Measurements from ENCODE around the gene SSR4.
"Not testable (repeated sequence)": the region's sequence is repeated elsewhere in the genome, so short reads cannot be mapped to it uniquely, and the experiment has no call there.

SSR4 gene

DNA sequence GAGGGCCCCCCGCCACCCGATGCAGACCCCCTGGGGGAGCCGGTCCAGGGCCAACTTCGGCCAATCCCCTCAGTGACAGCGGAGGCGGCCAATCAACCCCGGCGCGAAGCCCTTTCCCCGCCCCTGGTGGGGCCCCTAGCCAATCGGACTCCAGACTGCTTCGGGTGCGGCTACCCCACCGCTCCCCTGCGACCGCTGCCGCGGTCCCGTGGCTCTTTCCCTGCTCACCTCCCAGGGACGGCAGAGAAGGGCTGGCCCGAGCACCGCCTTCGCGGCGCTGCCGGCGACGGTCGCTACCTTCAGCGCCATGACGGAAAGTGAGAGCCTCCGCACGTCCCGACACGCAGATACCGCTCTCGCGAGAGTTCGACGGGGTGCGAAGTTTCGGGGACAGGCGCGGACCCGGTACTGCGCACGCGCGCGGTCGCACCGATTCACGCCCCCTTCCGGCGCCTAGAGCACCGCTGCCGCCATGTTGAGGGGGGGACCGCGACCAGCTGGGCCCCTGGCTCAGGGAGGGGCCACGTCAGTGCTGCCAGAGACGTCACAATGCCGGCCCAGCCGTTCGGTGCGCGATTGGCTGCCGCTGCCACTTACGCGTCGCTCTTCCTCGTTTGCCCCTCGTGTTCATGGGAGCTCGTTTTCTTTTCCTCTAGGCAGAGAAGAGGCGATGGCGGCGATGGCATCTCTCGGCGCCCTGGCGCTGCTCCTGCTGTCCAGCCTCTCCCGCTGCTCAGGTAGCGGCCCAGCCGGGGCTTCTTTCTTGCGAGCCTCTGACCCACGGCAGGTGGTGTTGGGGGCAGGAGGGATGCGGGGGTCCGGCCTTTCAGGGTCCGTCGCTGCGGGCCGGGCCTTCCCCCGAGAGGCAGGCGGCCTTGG, at the start of gene SSR4, which contains the start of gene IDH3G:
Gene SSR4, plus strand, starts transcription at position 651 of the 879 bp plus-strand sequence. Its CDS starts 20 bp downstream, at position 671.
Gene IDH3G, minus strand, starts transcription at position 358 of the 879 bp plus-strand sequence. Its CDS starts 49 bp downstream, at position 309.
- DNase-seq: peak; percentile 87 to 95

DNA sequence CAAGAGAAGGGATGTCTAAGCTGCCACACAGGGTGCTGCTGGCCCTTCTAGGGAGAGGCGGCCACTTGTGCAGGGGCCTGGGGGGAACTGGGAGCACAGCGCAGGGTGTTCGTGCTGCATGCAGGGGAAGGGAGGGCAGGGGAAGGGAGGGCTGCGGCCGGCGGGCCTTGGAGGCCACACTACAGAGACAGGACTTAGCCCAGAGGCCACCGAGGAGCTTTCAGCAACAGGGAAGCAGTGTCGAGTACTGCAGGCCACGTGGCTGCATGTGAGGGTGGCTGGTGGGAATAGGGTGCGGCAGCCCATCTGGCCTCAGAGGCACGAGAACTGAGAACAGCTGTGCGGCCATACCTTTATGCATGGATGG, 49.4 kb upstream of the SSR4 start:
- not testable (repeated sequence) for DNase-seq

DNA sequence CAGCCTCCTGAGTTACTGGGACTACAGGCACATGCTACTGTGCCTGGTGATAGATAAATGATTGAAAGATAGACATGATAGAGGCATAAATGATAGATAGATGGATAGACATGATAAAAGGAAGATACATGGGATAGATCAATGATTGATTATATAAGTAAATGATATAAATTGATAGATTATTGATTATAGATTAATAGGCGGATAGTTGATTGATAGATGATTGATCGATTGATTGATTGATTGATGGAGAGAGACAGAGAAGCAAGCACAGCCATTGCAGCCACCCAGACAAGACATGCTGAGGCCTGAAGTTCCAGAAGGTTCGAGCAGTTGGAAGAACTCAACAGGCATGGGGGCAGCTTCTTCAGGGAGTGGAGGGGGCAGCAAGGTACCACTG, 48.1 kb upstream of the SSR4 start:
- DNase-seq: no peak

DNA sequence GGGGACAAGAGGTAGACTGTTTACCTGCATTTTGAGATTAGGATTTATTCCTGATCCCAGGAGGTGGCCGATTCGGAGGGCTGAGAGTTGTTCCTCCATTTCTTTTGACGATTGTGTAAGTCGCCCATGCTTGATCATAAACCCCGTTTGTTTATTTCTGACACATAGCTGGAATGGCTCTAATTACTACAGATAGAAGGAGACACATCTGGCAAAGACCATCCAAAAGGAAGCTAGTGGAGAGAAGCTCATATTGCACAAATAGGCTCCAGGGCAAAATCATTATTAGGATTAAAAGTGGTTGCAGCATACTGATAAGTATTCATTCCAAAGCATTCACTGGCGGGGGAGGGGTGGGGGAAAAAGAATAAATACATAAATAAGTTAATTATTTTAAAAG, 47.5 kb upstream of the SSR4 start:
- DNase-seq: not testable (repeated sequence)

DNA sequence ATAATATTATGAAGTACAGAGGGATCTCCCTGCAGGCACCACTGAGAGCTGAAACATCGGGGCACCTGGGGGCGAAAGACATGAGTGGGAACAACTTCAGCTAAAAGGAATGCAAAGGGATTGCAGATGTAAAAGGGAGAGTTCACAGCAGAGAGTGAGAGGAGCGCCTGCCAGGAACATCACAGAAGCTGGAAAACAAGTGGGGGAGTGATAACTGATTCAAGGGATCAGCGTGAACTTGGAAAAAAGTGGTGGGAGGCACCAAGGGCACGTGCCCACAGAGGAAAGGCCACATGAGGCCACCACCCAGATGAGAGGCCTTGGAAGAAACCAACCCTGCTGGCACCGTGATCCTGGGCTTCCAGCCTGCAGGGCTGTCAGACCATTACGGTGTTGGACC, 45.5 kb upstream of the SSR4 start:
- not testable (repeated sequence) for DNase-seq

DNA sequence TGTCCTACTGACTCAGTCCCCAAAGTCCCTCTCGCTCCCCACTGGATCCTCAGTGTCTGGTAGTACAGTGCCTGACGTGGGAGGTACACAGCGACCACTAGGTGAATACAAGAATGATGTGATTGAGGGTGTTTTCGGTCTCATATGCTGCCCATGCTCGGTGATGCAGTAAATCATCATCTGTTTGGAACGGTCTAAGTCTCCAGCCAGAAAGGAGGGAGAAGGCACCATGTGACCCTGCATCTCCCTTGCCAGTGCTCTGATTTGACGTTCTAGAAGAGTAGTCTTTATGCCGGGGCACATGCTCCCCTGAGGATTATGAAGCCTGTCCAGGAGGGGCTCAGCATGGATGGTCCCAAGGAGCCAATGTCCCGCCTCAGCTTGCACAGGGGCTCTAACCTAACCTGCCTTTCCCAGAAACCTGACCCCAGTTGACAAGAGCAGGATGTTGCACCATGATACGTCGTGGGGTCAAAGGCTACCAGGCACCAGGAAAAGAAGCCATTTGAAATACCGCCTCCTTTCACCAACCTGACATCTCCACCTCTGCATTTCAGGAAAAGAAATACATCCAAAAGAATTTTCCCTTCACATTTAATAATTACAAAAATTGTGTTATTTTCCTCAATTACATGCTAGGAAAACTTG, 44.2 kb upstream of the SSR4 start:
- no peak for DNase-seq

DNA sequence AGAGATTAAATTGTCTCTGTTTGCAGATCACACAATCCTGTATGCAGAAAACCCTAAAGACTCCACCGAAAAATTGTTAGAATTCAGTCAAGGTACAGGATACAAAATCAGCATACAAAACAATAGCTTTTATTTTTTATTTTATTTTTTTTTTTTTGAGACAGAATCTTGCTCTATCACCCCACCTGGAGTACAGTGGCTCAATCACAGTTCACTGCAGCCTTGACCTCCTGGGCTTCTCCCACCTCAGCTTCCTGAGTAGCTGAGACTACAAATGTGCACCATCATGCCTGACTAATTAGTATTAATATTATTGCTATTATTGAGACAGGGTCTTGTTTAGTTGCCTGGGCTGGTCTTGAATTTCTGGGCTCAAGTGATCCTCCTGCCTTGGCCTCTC, 39.3 kb upstream of the SSR4 start:
- DNase-seq: peak in 1 of 2 experiments; percentile 2

DNA sequence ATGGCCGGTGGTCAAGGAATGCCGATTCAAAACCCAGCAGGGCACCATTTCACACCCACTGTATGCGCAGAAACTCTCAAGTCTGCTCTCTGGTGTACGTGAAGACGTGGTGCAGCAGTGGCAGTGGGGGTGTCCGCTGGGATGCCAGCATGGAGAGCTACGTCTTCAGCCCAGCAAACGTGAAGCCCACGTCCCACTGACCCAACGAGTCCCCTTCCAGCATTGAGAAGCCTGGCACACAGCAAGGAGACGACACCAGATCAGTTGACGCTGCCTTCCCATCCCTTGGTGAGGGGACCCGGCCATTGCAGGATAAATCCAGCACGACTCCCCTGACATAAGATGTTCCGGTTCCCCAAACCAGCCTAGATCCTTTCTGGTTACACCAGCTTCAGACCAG, 32.6 kb upstream of the SSR4 start:
- no peak for DNase-seq

DNA sequence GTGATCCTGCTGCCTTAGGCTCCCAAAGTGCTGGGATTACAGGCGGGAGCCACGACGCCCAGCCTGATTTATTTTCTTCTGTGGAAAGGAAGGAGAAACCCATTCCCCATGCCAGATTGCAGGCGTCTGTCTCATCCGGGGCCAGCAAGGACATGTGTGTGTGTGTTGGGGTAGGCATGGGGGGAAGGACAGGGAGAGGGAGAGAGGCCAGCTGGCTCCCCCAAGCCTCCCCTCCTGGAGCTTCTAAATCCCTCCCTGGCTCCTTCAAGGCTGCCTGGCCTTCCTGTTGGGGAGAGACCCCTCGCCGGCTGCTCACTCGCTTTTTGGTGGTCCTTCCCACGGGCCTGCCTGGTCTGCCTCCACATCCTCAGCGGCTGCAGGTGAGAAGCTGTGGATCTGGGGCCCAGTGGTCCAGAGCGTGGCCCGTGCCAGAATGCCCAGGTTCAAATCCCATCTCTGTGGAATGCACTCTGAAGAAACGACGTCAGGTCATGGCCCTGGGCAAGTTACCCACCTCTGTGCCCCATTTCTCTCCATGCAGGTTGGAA, 31.8 kb upstream of the SSR4 start:
- DNase-seq: no peak

DNA sequence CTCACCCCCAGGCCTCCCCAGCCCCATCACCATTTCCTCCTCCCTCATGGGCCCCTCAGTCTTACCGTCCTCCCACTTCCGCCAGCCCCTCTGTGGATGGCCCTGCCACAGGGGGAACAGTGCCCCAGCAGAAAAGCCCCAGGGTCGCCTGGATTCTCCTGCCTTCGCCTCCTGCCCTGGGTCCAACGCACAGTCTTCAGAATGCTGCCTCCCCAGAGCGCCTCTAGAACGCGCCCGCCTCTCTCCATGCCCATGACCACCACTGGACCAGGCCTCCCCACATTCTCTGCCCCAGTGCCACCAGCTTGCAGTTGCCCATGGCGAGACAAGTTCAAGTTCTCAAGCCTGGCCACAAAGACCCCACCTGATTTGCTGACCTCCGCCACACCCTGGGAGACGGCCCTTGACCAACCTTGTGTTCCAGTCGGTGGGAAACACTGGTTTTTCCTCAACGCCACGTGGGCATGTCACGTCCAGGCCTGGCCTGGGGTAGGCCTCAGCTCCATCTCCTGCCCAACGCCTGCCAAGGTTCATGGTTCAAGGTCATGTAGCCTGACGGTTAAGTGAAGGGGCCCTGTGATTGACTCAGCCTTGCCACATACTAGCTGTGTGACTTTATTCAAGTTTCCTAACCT, 31.1 kb upstream of the SSR4 start:
- DNase-seq: no peak

DNA sequence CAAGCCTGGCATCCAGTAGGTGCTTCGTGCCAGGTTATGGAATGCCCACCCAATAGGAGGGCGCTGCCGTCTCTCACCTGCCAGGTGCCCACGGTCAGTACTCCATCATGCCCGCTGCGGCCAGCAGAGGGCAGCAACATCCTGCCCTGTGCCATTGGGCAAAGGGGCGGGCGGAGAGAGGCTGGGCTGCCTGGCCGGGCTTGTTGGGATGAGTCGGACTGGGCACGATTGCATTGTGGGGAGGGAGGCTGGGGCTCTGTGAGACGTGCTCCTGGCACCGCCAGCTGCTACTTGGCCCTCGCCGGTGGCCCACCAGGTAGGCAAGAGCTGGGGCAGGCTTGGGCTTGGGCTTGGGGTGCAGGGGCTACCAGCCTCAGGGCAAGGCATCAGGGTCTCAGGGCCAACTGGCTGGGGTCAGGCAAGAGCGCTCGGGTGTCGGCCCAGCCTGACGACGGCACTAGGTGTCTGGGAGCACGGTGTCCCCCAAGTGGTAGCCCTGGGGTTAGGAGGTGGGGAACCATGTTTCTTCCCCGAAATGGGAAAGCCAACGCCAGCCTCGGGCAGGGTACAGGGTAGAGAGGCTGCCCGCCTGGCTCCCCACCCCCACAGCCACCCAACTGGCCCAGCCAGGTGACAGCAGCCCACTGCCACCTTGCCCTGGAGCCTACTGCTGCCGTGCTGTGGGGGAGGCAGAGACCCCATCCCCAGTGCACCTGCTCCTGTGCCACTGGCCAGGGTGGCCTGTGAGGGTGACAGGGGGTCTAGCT, 30.3 kb upstream of the SSR4 start, which contains the start of gene PLXNB3:
Gene PLXNB3, plus strand, starts transcription at position 261 of the 767 bp plus-strand sequence. CDS start 1,287 bp downstream, outside the sequence.
- peak; percentile 33 to 36 for DNase-seq

DNA sequence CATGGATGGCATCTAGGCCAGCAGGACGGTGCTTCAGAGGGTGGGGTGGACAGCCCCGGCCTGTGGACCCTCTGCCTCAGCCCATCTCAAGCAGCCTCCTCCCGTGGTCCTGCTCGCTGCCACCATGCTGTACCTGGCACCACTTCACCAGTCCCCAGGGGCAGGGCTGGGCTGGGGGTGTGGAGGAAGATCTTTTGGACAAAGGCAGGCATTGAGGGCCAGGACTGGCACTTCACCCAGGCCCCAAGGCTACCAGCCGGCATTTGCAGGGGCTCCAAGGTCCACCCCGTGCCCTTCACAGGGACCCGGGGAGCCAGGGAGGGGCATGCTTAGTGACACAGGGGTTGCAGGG, 29.7 kb upstream of the SSR4 start:
- DNase-seq: no peak

DNA sequence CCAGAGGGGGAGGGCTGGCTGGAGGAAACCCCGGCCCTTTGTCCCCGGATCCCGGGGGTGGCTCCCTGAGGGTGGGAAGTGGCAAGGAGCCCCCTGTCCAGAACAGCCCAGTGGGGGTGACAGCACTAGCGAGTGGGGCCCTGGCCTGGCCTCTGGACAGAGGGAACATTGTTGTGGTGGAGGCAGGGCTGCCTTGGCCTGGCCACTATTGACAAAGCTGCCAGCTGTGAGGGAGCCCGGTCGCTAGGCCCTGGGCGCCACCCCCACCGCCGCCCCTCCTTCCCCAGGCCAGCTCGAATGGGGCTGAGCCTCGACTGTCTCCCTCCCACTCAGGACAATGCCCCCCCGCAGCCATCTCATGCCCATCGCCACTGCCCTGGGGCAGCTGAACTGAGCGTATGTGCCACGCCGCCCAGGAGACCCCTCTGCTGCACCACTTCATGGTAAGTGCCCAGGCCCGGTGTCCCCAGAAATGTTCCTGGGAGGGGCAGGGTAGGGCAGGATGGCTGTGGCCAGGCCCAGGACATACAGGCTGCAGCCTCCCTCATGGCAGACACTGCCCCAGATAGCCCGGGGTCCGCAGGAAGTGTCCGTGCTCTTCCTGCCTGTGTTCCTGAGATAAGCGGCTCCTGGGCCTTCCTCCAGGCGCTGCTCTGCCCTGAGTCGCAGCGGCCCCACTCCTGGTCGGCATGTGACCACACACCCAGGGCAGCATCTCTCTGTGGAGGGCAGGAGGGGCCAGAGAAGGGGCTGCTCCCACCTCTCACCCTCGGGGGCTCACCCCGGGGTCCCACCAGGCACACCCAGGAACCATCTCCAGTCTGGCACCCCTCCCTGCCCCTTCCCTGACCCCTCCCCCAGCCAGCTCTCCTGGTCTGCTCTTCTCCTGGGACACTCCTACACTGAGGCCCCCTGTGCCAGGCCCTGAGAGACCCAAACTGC, 29.1 kb upstream of the SSR4 start:
- no peak for DNase-seq

DNA sequence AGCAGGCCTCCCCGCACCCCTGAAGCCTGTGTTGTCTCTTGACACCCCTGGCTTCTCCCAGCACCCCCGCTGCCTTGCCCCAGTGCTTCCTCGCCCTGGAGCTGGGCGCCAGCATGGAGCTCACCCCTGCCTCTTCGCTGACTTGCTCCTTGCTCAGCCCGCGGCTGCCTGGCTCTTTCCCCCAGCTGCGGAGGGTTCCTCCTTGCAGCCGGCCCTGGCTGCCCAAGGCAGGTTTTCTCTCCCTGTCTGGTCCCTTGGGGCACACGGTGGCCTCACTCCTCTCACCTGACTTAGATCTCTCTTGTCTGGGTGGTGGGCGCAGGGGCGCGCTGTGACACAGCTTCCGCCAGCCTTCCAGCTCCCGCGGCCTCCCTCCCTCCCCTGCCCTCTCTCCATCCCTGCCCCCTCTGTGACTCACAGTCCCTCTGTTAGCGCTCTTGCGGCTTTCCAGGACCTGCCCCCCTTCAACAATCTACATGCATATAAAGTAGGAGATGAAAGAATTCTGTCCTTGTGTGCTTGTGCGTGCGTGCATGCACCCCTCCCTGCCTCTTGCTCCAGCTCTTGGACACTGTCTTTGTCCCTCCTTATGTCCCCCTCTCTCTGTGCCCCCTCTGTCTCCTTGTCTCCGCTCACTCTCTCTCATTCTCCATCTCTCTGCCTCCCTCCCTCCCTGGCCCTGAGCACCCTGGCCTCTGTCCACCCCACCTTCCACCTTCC, 28.2 kb upstream of the SSR4 start:
- DNase-seq: no peak

DNA sequence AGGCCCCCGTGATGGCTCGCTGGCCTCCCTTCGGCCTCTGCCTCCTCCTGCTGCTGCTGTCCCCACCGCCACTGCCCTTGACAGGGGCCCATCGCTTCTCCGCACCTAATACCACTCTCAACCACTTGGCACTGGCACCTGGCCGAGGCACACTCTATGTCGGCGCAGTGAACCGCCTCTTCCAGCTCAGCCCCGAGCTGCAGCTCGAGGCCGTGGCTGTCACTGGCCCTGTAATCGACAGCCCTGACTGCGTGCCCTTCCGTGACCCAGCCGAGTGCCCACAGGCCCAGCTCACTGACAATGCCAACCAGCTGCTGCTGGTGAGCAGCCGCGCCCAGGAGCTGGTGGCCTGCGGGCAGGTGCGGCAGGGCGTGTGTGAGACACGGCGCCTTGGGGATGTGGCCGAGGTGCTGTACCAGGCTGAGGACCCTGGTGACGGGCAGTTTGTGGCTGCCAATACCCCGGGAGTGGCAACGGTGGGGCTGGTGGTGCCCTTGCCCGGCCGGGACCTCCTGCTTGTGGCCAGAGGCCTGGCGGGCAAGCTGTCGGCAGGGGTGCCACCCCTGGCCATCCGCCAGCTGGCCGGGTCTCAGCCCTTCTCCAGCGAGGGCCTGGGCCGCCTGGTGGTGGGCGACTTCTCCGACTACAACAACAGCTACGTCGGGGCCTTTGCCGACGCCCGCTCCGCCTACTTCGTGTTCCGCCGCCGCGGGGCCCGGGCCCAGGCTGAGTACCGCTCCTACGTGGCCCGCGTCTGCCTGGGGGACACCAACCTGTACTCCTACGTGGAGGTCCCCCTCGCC, 27.4 kb upstream of the SSR4 start:
- no peak for DNase-seq

DNA sequence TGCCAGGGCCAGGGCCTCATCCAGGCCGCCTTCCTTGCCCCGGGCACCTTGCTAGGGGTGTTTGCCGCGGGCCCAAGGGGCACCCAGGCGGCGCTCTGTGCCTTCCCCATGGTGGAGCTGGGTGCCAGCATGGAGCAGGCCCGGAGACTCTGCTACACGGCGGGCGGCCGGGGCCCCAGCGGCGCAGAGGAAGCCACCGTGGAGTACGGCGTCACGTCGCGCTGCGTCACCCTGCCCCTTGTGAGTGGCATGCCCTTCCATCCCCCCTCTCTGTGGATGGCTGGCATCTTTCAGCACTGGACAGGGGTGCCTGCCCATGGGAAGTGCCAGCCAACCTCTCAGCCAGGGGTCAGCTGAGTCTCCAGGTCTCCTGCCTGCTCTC, 26.8 kb upstream of the SSR4 start:
- DNase-seq: no peak

DNA sequence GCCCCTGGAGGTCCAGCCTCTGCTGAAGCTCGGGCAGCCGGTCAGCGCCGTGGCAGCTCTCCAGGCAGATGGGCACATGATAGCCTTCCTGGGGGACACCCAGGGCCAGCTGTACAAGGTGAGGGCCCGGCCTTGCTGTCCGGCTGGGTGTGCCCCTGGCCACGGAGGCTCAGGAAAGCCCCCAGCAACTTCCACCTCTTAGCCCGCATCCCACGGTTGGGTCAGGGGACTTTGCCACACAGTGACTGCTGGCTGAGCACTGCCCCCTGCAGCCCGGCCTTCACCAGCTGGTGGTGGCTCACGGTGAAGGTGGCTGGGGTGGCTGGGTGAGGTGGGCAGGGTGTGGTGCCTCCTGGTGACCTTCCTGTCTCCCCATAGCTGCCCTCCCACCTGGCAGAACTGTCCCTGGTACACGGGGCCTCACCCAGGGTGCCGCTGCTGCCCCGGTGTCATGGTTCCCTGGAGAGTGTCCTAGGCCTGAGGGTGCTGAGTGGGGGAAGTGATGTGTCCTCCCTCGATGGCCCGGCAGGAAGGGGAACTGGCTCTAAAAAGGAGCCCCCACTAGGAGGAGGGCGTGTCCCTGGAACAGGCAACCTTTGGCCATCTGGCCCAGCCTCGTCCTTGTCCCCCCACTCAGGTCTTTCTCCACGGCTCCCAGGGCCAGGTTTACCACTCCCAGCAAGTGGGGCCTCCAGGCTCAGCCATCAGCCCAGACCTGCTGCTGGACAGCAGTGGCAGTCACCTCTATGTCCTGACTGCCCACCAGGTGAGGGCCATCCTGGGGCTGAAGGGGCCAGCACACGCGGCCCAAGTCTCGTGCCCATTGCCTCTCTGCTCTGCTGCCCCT, 25.9 kb upstream of the SSR4 start:
- no peak for DNase-seq

DNA sequence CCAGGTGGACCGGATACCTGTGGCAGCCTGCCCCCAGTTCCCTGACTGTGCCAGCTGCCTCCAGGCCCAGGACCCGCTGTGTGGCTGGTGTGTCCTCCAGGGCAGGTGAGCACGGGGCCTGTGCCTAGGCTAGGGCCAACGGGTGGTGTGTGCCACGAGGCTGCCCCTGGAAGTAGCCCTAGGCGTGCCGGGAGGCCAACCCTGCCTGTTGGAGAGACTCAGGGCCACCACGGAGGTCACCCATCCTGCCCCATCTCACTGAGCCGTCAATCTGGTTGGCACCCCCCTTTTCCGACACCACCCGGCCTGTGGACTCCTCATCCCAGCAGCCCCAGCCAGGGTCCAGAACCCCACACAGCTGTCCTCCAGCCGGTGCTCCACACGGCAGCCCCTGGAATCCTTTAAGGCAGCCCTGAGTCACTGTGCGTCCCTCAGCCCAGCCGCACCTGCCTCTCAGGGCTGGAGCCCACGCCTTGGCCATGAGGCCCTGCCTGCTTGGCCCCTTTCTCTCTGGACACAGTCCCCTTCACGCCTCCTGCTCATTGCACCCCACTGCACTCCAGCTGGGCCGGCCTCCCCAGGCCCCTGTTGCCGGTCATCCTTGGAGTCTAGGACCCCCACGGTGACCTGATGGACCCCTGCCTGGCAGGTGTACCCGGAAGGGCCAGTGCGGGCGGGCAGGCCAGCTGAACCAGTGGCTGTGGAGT, 25.2 kb upstream of the SSR4 start:
- no peak for DNase-seq

Data from SW 1271 (cell line).